Psoas muscle (tissue), 8 donors: ENCODE measurements around the gene ICE1. TPM values are rescaled to one million over a fixed set of nuclear protein-coding genes. Genes with fewer than 3 reads are reported as not detected.

Source experiments
- ATAC-seq, 4 donors: fragments of 200-7000 bp; cut with Tn5 transposase; one replicate each; pipeline ENCODE4 v1.9.1; 2020; ENCODE audit warnings: moderate library complexity in 3 of 4, mild to moderate bottlenecking in 2 of 4
- DNase-seq, 2 donors: peaks; one replicate each; pipeline ENCODE4 v3.0.0-alpha.2; 2020
- H3K27ac ChIP-seq: fragments of 200-600 bp; one replicate; pipeline ENCODE4 v1.8.0; 2022
- H3K27me3 ChIP-seq, 3 donors: fragments of 200-600 bp in 1 of 3; one replicate each; pipeline versions ENCODE4 v1.6.1 to v1.8.0; 2013 to 2022; ENCODE audit warnings: low read length in 2 of 3, mild to moderate bottlenecking in 2 of 3, moderate library complexity in 1 of 3; ENCODE audit not compliant: insufficient read depth in 3 of 3
- H3K36me3 ChIP-seq, 2 donors: fragments of 200-600 bp in 1 of 2; one replicate each; pipeline versions ENCODE4 v1.6.1 to v1.8.0; 2013 to 2022; ENCODE audit warnings: low read depth in 1 of 2, mild to moderate bottlenecking in 1 of 2, moderate library complexity in 1 of 2; ENCODE audit not compliant: insufficient read depth in 1 of 2
- H3K4me1 ChIP-seq: fragments of 200-600 bp; one replicate; pipeline ENCODE4 v1.8.0; 2022
- H3K4me3 ChIP-seq: fragments of 200-600 bp; one replicate; pipeline ENCODE4 v1.8.0; 2022; ENCODE audit warnings: mild to moderate bottlenecking
- H3K9me3 ChIP-seq: fragments of 200-600 bp; one replicate; pipeline ENCODE4 v1.8.0; 2022
- CTCF ChIP-seq: fragments of 200-600 bp; IDR thresholded peaks from one replicate; pipeline ENCODE4 v1.8.0; 2022; ENCODE audit warnings: antibody characterized with exemption
- WGBS, 3 donors: extraction: QIAGEN DNeasy Blood & Tissue Kit; methylation state at CpG; one replicate each; pipeline versions ENCODE4 v1.1.6 to v1.1.7; 2013; 5-methylcytosine and 5-hydroxymethylcytosine counted together
- intact Hi-C, 2 donors: fragments of 100-400 bp; cut with DNase I; formaldehyde crosslinking; loops; one replicate each; pipeline versions ENCODE4 v1.11.0 to v1.14.2; 2022
- polyA plus RNA-seq, 3 donors: library from polyadenylated mRNA; stranded (reverse); fragments of 200-250 nt; gene quantifications; one replicate each; pipeline ENCODE4 v1.2.3, GENCODE V29; 2013
- total RNA-seq, 4 donors: library from RNA; stranded (reverse); fragmentation: NEBNext Ultra II Directional in 2 of 4; extraction: Animal tissue kit (Norgen Biotek cat#: 25700) in 2 of 4; gene quantifications; one replicate each; pipeline versions ENCODE4 v1.2.1 to v1.2.4, GENCODE V29; 2021 to 2023
- donor health status: healthy with polysubstance abuse.
- donor health status: DM: no; HTN: no; CAD: no; lungs with moderate emphysema.
- donor health status: Bipolar disorder and iron deficiency.
- donor health status: healthy.
- donor health status: DM: yes; HTN: yes; CAD: no.
- donor health status: DM: no; HTN: no; CAD: no.
- donor health status: DM: no; HTN: no; CAD: no.
- donor health status: DM: yes; HTN: yes; CAD: no.

The ICE1 gene
- total and polyA plus RNA-seq, 7 donors = 9.9 to 33.6 (median 26.4) TPM

GRCh38 chr5:5377780-5378179 is 44.7 kb upstream of the ICE1 start:
- TF ChIP-seq CTCF = no peak
- no peak for DNase-seq
- 67 to 85% (median 80%) methylated on average over 6 of the region's 6 CpGs for WGBS, 3 donors
- no peaks in the 10 kb centered on the region for H3K36me3 ChIP-seq
- H3K27ac ChIP-seq = no peak overlapping the region
- H3K9me3 ChIP-seq = no peaks in the 10 kb centered on the region
- intact Hi-C loops = no loop called here
- no peak overlapping the region for H3K4me3 ChIP-seq
- no peaks in the 10 kb centered on the region for H3K4me1 ChIP-seq
- ATAC-seq = no peak
- no peaks in the 10 kb centered on the region for H3K27me3 ChIP-seq

- Histone ChIP-seq H3K4me3 (no peak overlapping the region), H3K27me3 (no peaks in the 10 kb centered on the region), H3K36me3 (no peaks in the 10 kb centered on the region), H3K4me1 (no peaks in the 10 kb centered on the region), H3K9me3 (no peaks in the 10 kb centered on the region), H3K27ac (no peak overlapping the region)
- ATAC-seq = no peak
- 91 to 95% (median 91%) methylated on average over 3 of the region's 3 CpGs for WGBS, 3 donors
- no peak for DNase-seq
- intact Hi-C loops = no loop called here
- TF ChIP-seq CTCF = no peak
These were observed 43.9 kb upstream of the ICE1 start for GRCh38 chr5:5378531-5378930.

- intact Hi-C loops = no loop called here
- Histone ChIP-seq H3K36me3 (no peaks in the 10 kb centered on the region), H3K4me3 (no peak overlapping the region), H3K27ac (no peak overlapping the region), H3K4me1 (no peaks in the 10 kb centered on the region), H3K9me3 (no peaks in the 10 kb centered on the region), H3K27me3 (no peaks in the 10 kb centered on the region)
- DNase-seq (no peak), ATAC-seq (no peak)
- no peak for TF ChIP-seq CTCF
- WGBS, 3 donors = 85 to 90% (median 89%) methylated on average over 6 of the region's 6 CpGs
These were observed 42.2 kb upstream of the ICE1 start for GRCh38 chr5:5380298-5380697.

GRCh38 chr5:5381310-5381913 is 41.1 kb upstream of the ICE1 start:
- Histone ChIP-seq H3K36me3 (no peaks in the 10 kb centered on the region), H3K27ac (no peak overlapping the region), H3K4me3 (no peak overlapping the region), H3K9me3 (no peaks in the 10 kb centered on the region), H3K4me1 (no peaks in the 10 kb centered on the region), H3K27me3 (no peaks in the 10 kb centered on the region)
- WGBS, 3 donors = 38 to 41% (median 39%) methylated on average over 9 of the region's 9 CpGs
- ATAC-seq (no peak), DNase-seq (no peak)
- no peak for TF ChIP-seq CTCF
- intact Hi-C loops = no loop called here

- no peak for ATAC-seq
- TF ChIP-seq CTCF = no peak
- H3K27ac ChIP-seq = no peak overlapping the region
- H3K27me3 ChIP-seq = no peaks in the 10 kb centered on the region
- H3K4me1 ChIP-seq = no peaks in the 10 kb centered on the region
- no peak overlapping the region for H3K4me3 ChIP-seq
- H3K36me3 ChIP-seq = no peaks in the 10 kb centered on the region
- 82 to 89% (median 87%) methylated on average over 5 of the region's 5 CpGs for WGBS, 3 donors
- intact Hi-C loops = no loop called here
- no peaks in the 10 kb centered on the region for H3K9me3 ChIP-seq
- DNase-seq = no peak
These were observed 39.0 kb upstream of the ICE1 start for GRCh38 chr5:5383461-5383860.
